ENCODE data around the gene DLL1.
"Not testable (repeated sequence)": the region's sequence is repeated elsewhere in the genome, so short reads cannot be mapped to it uniquely, and the experiment has no call there.

Gene DLL1

GRCh38 chr6:170269151-170269845 lies 21.6 kb downstream of the DLL1 start:
- DNase-seq (ENCODE audit: low read depth in 4 of 4, low spot score in 1 of 4), result no peak

GRCh38 chr6:170268216-170269129 lies 22.4 kb downstream of the DLL1 start:
- no peak for DNase-seq (ENCODE audit: low read depth in 4 of 4, low spot score in 1 of 4)

DNA sequence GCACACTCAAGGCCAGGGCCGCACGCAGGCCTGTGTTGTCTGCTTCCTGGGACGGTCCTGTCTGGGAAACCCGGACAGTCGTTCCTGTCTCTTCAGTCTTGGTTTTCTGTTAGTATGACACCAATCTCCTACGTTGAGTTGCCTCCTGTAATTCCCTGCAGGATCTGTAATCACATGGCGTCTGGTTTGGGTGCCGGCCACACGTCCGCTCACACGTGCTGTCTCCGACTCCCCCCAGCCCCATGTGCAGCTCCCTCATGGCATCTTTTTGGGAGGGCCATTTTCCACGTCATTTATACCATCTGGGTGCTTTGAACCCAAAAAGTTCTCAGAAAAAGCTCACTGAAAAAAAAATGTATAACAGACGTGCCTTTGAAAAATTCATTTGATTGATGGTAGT lies 23.2 kb downstream of the DLL1 start:
- no peak for DNase-seq (ENCODE audit: low read depth in 4 of 4, low spot score in 1 of 4)

GRCh38 chr6:170266061-170266825 lies 24.6 kb downstream of the DLL1 start:
- no peak for DNase-seq (ENCODE audit: low read depth in 4 of 4, low spot score in 1 of 4)

GRCh38 chr6:170265655-170266054 lies 25.2 kb downstream of the DLL1 start:
- no peak for DNase-seq (ENCODE audit: low read depth in 4 of 4, low spot score in 1 of 4)

DNA sequence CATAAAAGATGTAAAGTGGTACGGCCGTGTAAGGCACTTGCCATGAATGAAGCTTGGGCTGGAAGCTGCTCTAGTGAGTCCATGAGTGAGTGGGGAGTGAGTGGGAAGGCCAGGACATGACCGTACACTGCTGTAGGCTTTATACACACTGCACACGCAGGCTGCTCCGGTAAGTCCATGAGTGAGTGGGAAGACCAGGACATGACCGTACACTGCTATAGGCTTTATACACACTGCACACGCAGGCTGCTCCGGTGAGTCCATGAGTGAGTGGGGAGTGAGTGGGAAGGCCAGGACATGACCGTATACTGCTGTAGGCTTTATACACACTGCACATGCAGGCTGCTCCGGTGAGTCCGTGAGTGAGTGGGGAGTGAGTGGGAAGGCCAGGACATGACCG lies 26.2 kb downstream of the DLL1 start:
- not testable (repeated sequence) for DNase-seq (ENCODE audit: low read depth in 4 of 4, low spot score in 1 of 4)

DNA sequence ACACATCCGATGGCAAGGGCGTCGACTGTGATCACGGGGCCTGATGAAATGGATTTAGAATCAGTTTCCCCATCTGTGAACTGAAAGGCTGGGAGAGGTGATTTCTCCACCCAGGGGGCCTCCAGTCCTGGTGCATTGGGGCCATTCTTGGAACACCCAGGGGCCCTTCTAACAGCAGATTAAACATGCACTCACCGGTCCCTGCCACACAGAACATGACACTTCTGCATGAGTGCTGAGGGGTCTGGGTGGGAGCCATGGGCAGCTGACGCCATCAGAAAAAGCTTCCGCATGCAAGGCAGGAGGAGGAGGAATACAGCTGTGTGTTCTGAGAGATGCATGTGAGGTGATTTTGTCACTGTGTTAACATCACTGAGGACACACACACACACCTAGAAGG lies 26.8 kb downstream of the DLL1 start:
- no peak for DNase-seq (ENCODE audit: low read depth in 4 of 4, low spot score in 1 of 4)

GRCh38 chr6:170263410-170263809 lies 27.5 kb downstream of the DLL1 start:
- DNase-seq (ENCODE audit: low read depth in 4 of 4, low spot score in 1 of 4), result no peak

DNA sequence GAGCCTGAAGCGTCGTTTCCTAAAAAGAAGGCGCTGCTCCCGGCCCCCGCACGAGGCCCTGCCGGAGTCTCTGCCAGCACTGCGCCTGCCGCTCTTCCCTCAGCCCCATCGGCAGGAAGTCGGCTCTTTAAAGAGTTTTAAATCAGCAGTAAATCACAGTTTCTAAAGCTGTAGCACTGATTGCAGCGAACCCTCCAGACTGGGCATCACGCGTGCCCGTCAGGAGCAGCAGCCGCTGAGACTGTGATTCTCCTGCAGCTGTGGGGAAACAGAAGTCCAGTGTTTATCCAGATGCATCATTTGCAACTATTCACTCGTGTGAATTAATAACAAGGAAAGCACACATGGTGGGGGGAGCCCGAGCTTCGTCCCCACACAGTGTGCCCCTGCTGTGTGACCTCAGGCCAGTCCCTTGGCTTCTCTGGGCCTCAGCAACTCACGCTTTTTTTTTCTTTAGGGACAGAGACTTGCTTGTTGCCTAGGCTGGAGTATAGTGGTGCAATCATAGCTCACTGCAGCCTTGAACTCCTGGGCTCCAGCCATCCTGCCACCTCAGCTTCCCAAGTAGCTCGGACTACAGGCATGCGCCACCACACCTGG lies 28.3 kb downstream of the DLL1 start:
- DNase-seq (ENCODE audit: low read depth in 4 of 4, low spot score in 1 of 4), result no peak

- no peak for DNase-seq (ENCODE audit: low read depth in 4 of 4, low spot score in 1 of 4)
Observed at GRCh38 chr6:170261643-170262488, 29.0 kb downstream of the DLL1 start.

- DNase-seq (ENCODE audit: low read depth in 4 of 4, low spot score in 1 of 4), result no peak
Observed at GRCh38 chr6:170260686-170261085, 30.2 kb downstream of the DLL1 start.

DNA sequence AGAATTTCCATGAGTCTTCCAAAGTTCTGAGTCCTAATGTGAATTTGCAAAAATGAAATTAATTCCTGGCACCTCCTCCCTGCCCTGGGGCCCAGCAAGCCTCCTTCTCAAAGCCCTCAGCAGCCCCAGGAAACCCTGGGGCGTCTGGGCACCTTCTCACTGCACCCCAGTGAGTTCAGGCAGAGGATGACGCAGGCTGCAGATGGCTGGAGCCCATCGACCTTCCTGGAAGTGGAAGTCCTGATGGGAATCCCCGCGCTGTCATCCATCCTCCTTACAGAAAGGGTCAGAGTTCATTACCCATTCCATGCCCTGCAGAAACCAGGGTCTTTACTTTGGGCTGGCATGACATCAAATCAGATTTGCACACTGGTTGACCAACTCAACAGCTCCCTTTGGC lies 31.6 kb downstream of the DLL1 start:
- no peak for DNase-seq (ENCODE audit: low read depth in 4 of 4, low spot score in 1 of 4)

GRCh38 chr6:170258407-170258806 lies 32.5 kb downstream of the DLL1 start:
- no peak for DNase-seq (ENCODE audit: low read depth in 4 of 4, low spot score in 1 of 4)

- DNase-seq (ENCODE audit: low read depth in 4 of 4, low spot score in 1 of 4), result no peak
Observed at GRCh38 chr6:170257376-170257775, 33.5 kb downstream of the DLL1 start.

DNA sequence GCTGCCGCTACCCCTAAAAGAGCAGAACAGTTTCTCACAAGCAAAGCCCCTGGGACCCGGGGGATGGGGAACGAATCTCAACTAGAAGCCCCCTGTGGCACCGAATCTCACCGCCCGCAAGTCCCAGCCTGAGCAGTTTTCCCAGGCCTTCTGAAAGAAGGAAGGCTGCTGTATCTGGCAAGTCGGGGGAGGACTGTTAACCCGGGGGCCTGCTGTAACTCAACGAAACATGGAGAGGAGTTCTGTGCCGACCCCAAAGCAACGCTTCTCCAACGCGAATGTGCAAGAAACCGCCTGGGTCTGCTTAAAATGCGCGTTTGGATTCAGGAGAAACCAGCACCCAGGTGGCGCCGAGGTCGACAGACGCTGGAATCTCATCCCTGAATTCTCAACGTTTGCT lies 34.2 kb downstream of the DLL1 start:
- no peak for DNase-seq (ENCODE audit: low read depth in 4 of 4, low spot score in 1 of 4)

GRCh38 chr6:170255426-170256125 lies 35.3 kb downstream of the DLL1 start:
- no peak for DNase-seq (ENCODE audit: low read depth in 4 of 4, low spot score in 1 of 4)

DNA sequence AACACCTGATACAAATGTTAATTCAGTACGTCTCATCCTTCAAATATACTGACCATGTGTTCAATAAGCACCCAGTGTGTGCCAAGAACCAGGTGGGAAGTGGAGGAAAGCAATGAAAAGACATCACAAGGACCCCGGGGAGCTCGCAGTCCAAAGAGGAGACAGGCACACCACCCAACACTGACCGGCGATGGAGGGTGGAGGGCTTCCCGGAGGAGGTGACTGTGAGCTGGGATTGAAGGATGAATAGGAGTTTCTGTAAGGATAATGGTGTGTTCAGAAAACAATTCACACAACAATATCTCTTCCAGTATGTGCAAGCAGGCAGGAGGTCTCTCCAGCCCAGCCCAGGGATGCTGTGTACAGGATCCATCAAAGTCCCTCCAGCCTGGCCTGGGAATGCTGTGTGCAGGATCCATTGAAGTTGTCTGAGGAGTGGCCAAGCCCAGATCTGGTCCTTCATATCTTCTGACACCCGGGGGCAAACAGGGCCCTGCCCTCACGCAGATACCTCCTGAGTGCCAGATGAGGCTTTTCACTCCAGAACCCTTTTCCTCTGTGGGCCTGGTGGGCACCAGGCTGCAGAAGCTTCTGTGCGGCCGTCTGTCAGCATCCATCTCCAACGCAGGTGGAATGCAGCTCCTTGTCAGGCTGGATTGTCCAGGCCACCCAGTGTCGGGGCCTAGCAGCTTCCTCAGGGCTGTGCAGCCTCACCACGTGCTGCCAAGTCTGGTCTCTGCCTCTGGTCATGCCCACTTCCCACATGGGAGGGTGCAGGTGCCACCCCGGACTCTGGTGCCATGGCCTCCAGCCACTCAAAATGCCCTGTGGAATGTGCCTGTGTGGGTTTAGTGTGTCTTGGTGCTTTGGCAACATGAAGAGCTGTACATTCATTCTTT lies 36.3 kb downstream of the DLL1 start:
- no peak for DNase-seq (ENCODE audit: low read depth in 4 of 4, low spot score in 1 of 4)

GRCh38 chr6:170253910-170254269 lies 37.0 kb downstream of the DLL1 start:
- DNase-seq (ENCODE audit: low read depth in 4 of 4, low spot score in 1 of 4), result no peak
